ENCODE data around the gene CHERP. TPM values are rescaled to one million over a fixed set of nuclear protein-coding genes. Genes with fewer than 3 reads are reported as not detected.

Gene CHERP, protein sequence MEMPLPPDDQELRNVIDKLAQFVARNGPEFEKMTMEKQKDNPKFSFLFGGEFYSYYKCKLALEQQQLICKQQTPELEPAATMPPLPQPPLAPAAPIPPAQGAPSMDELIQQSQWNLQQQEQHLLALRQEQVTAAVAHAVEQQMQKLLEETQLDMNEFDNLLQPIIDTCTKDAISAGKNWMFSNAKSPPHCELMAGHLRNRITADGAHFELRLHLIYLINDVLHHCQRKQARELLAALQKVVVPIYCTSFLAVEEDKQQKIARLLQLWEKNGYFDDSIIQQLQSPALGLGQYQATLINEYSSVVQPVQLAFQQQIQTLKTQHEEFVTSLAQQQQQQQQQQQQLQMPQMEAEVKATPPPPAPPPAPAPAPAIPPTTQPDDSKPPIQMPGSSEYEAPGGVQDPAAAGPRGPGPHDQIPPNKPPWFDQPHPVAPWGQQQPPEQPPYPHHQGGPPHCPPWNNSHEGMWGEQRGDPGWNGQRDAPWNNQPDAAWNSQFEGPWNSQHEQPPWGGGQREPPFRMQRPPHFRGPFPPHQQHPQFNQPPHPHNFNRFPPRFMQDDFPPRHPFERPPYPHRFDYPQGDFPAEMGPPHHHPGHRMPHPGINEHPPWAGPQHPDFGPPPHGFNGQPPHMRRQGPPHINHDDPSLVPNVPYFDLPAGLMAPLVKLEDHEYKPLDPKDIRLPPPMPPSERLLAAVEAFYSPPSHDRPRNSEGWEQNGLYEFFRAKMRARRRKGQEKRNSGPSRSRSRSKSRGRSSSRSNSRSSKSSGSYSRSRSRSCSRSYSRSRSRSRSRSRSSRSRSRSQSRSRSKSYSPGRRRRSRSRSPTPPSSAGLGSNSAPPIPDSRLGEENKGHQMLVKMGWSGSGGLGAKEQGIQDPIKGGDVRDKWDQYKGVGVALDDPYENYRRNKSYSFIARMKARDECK
- total RNA-seq, result 30.1 to 35.2 TPM (median 32.6 TPM) in 3 replicates
- long read RNA-seq, full-length matches to known transcripts, result 18 of 48 reads
- long read RNA-seq, partial matches to known transcripts, result 16 of 48 reads
- long read RNA-seq, other reads (novel, unspliced or antisense), result 14 of 48 reads

- peak within 1 kb of the TSS; percentile 86 for H3K4me3 Mint-ChIP-seq (ENCODE audit: unreplicated experiment)
- peaks cover 8% of the 10 kb centered on the region for H3K36me3 Mint-ChIP-seq (ENCODE audit: low read depth)
- DNase-seq (ENCODE audit: low spot score), result peak; percentile 97
- H3K9me3 Mint-ChIP-seq (ENCODE audit: low read depth), result no peaks in the 10 kb centered on the region
- TF ChIP-seq CTCF (IDR thresholded peaks at IDR 0.05), result peak; percentile 22
- no peaks in the 10 kb centered on the region for H3K27me3 Mint-ChIP-seq (ENCODE audit: low read depth)
- H3K27ac Mint-ChIP-seq (ENCODE audit: unreplicated experiment), result peak within 1 kb of the TSS; percentile 93
- H3K4me1 Mint-ChIP-seq (ENCODE audit: low read depth), result peaks cover 33% of the 10 kb centered on the region
These were observed at the start of gene CHERP for GRCh38 chr19:16542045-16542909. Gene CHERP (minus strand): TSS chr19:16542437. CDS start chr19:16542378, 59 bp downstream.

GRCh38 chr19:16590876-16591802 lies 48.9 kb upstream of the CHERP start:
- H3K9me3 Mint-ChIP-seq (ENCODE audit: low read depth), result no peaks in the 10 kb centered on the region
- H3K4me3 Mint-ChIP-seq (ENCODE audit: unreplicated experiment), result no peak overlapping the region
- H3K27me3 Mint-ChIP-seq (ENCODE audit: low read depth), result no peaks in the 10 kb centered on the region
- TF ChIP-seq CTCF (IDR thresholded peaks at IDR 0.05), result no peak
- H3K36me3 Mint-ChIP-seq (ENCODE audit: low read depth), result no peaks in the 10 kb centered on the region
- H3K27ac Mint-ChIP-seq (ENCODE audit: unreplicated experiment), result no peak overlapping the region
- no peak for DNase-seq (ENCODE audit: low spot score)
- peaks cover 51% of the 10 kb centered on the region for H3K4me1 Mint-ChIP-seq (ENCODE audit: low read depth)

GRCh38 chr19:16589917-16590316 lies 47.7 kb upstream of the CHERP start:
- no peaks in the 10 kb centered on the region for H3K27me3 Mint-ChIP-seq (ENCODE audit: low read depth)
- no peak overlapping the region for H3K4me3 Mint-ChIP-seq (ENCODE audit: unreplicated experiment)
- no peak for TF ChIP-seq CTCF (IDR thresholded peaks at IDR 0.05)

DNA sequence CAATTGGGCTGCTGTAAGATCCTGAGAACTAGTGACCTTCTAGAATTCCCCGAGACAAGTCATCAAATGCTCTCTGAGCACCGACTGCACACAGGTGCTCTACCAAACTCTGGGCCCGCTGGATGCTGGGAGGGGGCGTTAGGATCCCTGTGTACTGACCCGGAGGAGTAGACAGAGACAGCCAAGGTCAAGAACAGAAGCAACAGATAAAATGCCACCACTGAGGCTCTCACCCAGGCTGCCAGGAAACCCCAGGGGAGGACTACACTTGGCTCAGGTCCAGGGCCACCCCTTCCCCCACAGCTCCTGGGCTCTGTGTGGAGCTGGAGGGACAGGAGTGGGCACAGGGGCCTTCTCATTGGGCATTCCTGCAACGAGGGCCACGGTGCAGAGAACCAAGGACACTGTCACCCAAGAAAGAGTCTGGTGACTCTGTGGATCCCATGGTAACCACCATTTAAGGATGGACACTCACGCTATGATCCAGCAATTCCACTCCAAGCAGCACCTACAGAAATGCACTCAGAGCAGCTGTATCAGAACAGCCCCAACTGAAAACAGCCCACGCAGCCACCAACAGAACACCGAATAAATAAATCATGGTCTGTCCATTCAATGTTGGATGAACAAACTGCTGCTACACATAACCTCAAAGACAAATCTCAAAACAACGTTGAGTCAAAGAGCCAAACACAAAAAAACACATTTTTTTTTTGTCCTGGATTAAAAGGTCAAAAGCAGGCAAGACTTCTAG lies 46.8 kb upstream of the CHERP start:
- Mint-ChIP-seq H3K36me3 (ENCODE audit: low read depth) (no peaks in the 10 kb centered on the region), H3K9me3 (ENCODE audit: low read depth) (no peaks in the 10 kb centered on the region), H3K4me3 (ENCODE audit: unreplicated experiment) (no peak overlapping the region), H3K27ac (ENCODE audit: unreplicated experiment) (peak overlapping the region; percentile 1), H3K4me1 (ENCODE audit: low read depth) (peaks cover 73% of the 10 kb centered on the region), H3K27me3 (ENCODE audit: low read depth) (no peaks in the 10 kb centered on the region)
- TF ChIP-seq CTCF (IDR thresholded peaks at IDR 0.05), result no peak
- DNase-seq (ENCODE audit: low spot score), result no peak

More at GRCh38 chr19:16589917-16590316, 47.7 kb upstream of the CHERP start:
- H3K27ac Mint-ChIP-seq (ENCODE audit: unreplicated experiment), result no peak overlapping the region
- no peak for DNase-seq (ENCODE audit: low spot score)
- peaks cover 63% of the 10 kb centered on the region for H3K4me1 Mint-ChIP-seq (ENCODE audit: low read depth)
- no peaks in the 10 kb centered on the region for H3K36me3 Mint-ChIP-seq (ENCODE audit: low read depth)
- H3K9me3 Mint-ChIP-seq (ENCODE audit: low read depth), result no peaks in the 10 kb centered on the region
